NT2/D1 (cell line): ENCODE results near the gene ELF2.

ENCODE experiments used
- DNase-seq: peaks from one replicate; pipeline ENCODE4 v3.0.0-alpha.2; 2011; ENCODE audit warnings: low read depth, low spot score
- H3K27me3 ChIP-seq: 2 replicates; pipeline ENCODE4 v1.6.0; 2011; ENCODE audit warnings: mild to moderate bottlenecking; ENCODE audit not compliant: insufficient read length, insufficient read depth
- H3K36me3 ChIP-seq: 2 replicates; pipeline ENCODE4 v1.6.1; 2011; ENCODE audit warnings: mild to moderate bottlenecking, low read length, mixed read lengths; ENCODE audit not compliant: insufficient read depth, insufficient read length
- H3K4me1 ChIP-seq: 2 replicates; pipeline ENCODE4 v1.5.1; 2011; ENCODE audit not compliant: insufficient read depth, insufficient read length
- H3K4me3 ChIP-seq: 2 replicates; pipeline ENCODE4 v1.5.1; 2011; ENCODE audit warnings: low read depth; ENCODE audit not compliant: insufficient read length
- H3K9ac ChIP-seq: 2 replicates; pipeline ENCODE4 v1.6.0; 2011; ENCODE audit warnings: low read depth; ENCODE audit not compliant: insufficient read length
- H3K9me3 ChIP-seq: 2 replicates; pipeline ENCODE4 v1.5.1; 2011; ENCODE audit warnings: mild to moderate bottlenecking, low read length; ENCODE audit not compliant: insufficient read depth
- SUZ12 ChIP-seq: IDR thresholded peaks from 2 replicates; pipeline ENCODE4 v1.6.1; 2011; ENCODE audit not compliant: insufficient read length, insufficient read depth; ENCODE audit errors: extremely low read depth
- YY1 ChIP-seq: IDR thresholded peaks from 2 replicates; pipeline ENCODE4 v1.6.1; 2011; ENCODE audit not compliant: insufficient read length, insufficient read depth
- ZNF274 ChIP-seq: IDR thresholded peaks from 2 replicates; pipeline ENCODE4 v1.6.1; 2011; ENCODE audit warnings: mild to moderate bottlenecking, low read depth, low read length

The ELF2 gene

GRCh38 chr4:139212900-139213299 is 35.9 kb upstream of the ELF2 start:
- Histone ChIP-seq H3K27me3 (no peaks in the 10 kb centered on the region), H3K9ac (no peak overlapping the region), H3K4me3 (no peak overlapping the region), H3K36me3 (no peaks in the 10 kb centered on the region), H3K9me3 (no peaks in the 10 kb centered on the region), H3K4me1 (no peaks in the 10 kb centered on the region)
- DNase-seq: no peak
- TF ChIP-seq ZNF274 (no peak), SUZ12 (no peak), YY1 (no peak)

DNA sequence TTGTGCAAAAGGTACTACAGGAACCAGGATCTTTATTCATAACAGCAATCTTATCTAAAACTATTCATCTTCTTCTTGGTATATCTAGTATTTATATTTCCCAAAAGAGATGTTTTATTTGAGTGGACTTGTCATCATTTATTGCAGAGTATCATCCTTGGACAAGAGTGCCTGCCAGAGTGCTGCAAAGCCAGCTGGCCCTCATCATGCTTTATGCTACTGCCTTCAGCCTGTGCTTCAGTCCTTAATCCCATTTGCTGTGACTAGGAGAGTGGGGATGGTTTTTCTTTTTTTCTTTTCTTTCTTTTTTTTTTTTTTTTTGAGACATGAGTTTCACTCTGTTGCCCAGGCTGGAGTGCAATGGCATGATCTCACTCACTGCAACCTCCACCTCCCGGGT is 33.5 kb upstream of the ELF2 start:
- DNase-seq: no peak
- no peaks in the 10 kb centered on the region for H3K9me3 ChIP-seq
- H3K4me3 ChIP-seq: no peak overlapping the region
- H3K36me3 ChIP-seq: no peaks in the 10 kb centered on the region
- H3K27me3 ChIP-seq: no peaks in the 10 kb centered on the region
- TF ChIP-seq YY1: no peak
- TF ChIP-seq ZNF274: no peak
- TF ChIP-seq SUZ12: no peak
- H3K4me1 ChIP-seq: no peaks in the 10 kb centered on the region
- H3K9ac ChIP-seq: no peak overlapping the region

DNA sequence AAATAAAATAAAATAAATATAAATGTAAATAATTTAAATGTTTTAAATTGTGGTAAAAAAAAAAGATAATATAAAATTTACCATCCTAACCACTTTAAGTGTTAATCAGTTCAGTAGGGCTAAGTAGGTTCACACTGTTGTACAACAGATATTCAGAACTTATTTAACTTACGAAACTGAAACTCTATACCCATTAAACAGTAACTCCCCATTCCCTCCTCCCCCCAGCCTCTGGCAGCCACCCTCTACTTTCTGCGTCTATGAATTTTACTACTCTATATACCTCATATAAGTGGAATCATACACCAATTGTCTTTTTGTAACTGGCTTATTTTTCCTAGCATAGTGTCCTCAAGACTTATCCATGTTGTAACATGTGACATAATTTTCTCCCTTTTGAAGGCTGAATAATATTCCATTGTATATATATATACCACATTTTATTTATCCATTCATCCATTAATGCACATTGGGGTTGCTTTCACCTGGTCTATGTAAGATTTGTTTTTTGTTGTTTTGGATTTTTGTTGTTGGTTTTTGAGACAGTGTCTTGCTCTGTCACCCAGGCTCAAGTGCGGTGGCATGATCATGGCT is 32.5 kb upstream of the ELF2 start:
- DNase-seq: no peak
- Histone ChIP-seq H3K4me1 (no peaks in the 10 kb centered on the region), H3K9me3 (no peaks in the 10 kb centered on the region), H3K9ac (no peak overlapping the region), H3K27me3 (no peaks in the 10 kb centered on the region), H3K36me3 (no peaks in the 10 kb centered on the region), H3K4me3 (no peak overlapping the region)
- TF ChIP-seq SUZ12: no peak
- no peak for TF ChIP-seq YY1
- TF ChIP-seq ZNF274: no peak

DNA sequence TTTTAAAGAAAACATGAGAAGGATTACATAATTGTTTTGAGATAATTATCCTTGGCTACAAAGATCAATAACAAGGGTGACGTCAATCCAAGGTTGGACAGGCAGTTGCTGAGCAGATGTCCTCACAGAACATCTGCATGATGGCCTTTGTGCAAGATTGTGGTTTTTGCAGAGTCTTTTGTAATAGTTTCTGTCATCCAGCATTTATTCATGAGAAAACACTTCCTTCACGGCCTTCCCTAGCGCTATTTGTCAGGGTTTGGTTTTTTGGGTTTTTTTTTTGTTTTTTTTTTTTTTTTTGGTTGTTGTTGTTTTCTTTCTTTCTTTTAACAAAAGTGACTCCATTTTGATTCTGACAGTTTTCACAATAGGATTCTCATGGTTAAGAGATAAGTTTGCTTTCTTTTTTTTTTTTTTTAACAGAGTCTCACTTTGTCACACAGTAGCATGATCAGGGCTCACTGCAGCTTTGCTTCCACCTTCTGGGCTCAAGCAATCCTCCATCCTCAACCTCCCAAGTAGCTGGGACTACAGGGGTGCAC is 31.5 kb upstream of the ELF2 start:
- no peak for TF ChIP-seq YY1
- TF ChIP-seq ZNF274: no peak
- TF ChIP-seq SUZ12: no peak
- no peak overlapping the region for H3K4me3 ChIP-seq
- no peak for DNase-seq

GRCh38 chr4:139207873-139208403 is 30.9 kb upstream of the ELF2 start:
- H3K4me1 ChIP-seq: no peaks in the 10 kb centered on the region
- H3K9ac ChIP-seq: no peak overlapping the region
- H3K9me3 ChIP-seq: no peaks in the 10 kb centered on the region
- no peaks in the 10 kb centered on the region for H3K27me3 ChIP-seq
- no peaks in the 10 kb centered on the region for H3K36me3 ChIP-seq
- TF ChIP-seq ZNF274 (no peak), SUZ12 (no peak), YY1 (no peak)
- no peak for DNase-seq
- no peak overlapping the region for H3K4me3 ChIP-seq

More for the DNA sequence above, 31.5 kb upstream of the ELF2 start:
- no peak overlapping the region for H3K9ac ChIP-seq
- H3K27me3 ChIP-seq: no peaks in the 10 kb centered on the region
- H3K36me3 ChIP-seq: no peaks in the 10 kb centered on the region
- no peaks in the 10 kb centered on the region for H3K9me3 ChIP-seq
- H3K4me1 ChIP-seq: no peaks in the 10 kb centered on the region

DNA sequence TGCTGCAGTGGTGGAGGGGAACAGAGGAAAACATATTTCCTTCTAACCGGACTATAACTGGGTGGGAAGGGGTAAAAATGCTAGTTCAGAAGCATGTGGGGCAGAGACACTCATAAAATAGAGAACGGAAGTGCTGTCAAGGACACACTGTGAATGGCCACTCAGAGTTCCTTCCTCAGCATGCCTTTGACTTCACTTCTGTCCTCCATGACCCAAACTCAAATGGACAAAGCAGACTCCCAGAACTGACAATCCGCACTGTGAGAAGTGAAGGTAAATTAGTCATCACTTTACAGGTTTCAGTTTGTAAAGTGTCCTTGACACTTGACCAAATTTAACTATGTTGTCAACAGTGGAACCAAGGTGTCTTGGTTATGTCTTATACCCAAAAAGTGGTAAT is 30.2 kb upstream of the ELF2 start:
- no peaks in the 10 kb centered on the region for H3K4me1 ChIP-seq
- H3K9ac ChIP-seq: no peak overlapping the region
- no peaks in the 10 kb centered on the region for H3K27me3 ChIP-seq
- no peaks in the 10 kb centered on the region for H3K9me3 ChIP-seq
- H3K36me3 ChIP-seq: no peaks in the 10 kb centered on the region
- TF ChIP-seq SUZ12 (no peak), YY1 (no peak), ZNF274 (no peak)
- no peak overlapping the region for H3K4me3 ChIP-seq
- no peak for DNase-seq

GRCh38 chr4:139202991-139203390 is 26.0 kb upstream of the ELF2 start:
- Histone ChIP-seq H3K36me3 (no peaks in the 10 kb centered on the region), H3K9ac (no peak overlapping the region), H3K4me3 (no peak overlapping the region), H3K27me3 (no peaks in the 10 kb centered on the region), H3K4me1 (no peaks in the 10 kb centered on the region), H3K9me3 (no peaks in the 10 kb centered on the region)
- DNase-seq: no peak
- TF ChIP-seq YY1 (no peak), ZNF274 (no peak), SUZ12 (no peak)
